ENCODE data around the gene PSORS1C2. TPM values are rescaled to one million over a fixed set of nuclear protein-coding genes. Genes with fewer than 3 reads are reported as not detected.
"Not testable (repeated sequence)": the region's sequence is repeated elsewhere in the genome, so short reads cannot be mapped to it uniquely, and the experiment has no call there.

Gene PSORS1C2
- polyA plus RNA-seq (ENCODE audit: insufficient read length in 3 of 3) = under 1 TPM in 1 of 3 donors, not detected in 2; 0.10 TPM
- long read RNA-seq, donor 1 = 0 reads
- long read RNA-seq, donor 2 = 0 reads
- long read RNA-seq, donor 3 = 0 reads
- long read RNA-seq, donor 4 = 0 reads
- long read RNA-seq, donor 5 = 0 reads
- long read RNA-seq, donor 6 = 0 reads
- long read RNA-seq, donor 7 = 0 reads
- long read RNA-seq, donor 8 = 0 reads
- long read RNA-seq, donor 9 = 0 reads
- long read RNA-seq, donor 10 = 0 reads
- long read RNA-seq, donor 11 = 0 reads
- long read RNA-seq, donor 12 = 0 reads
- long read RNA-seq, donor 13 = 0 reads
- long read RNA-seq, donor 14 = 0 reads
- long read RNA-seq, donor 15 = 0 reads
- long read RNA-seq, donor 16 = 0 reads

DNA sequence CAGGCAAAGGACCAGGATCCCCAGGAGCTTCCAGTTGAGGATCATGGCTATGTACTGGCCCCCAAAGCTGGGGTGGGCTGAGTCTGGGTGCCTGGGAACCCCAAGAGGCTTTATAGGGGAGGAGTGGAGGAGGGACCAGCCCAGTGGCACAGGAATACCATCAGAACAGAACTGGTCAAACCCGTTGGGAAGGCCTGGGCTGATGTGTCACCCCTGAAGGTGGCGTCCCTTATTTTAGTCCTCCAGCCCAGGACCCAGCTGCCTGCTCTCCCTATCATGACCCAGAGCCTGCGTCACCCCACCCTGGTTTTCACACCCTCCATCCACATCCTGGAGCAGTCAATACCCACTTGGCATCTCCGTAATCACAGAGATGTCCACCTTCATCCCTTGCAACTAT lies at the start of gene PSORS1C2:
Gene PSORS1C2 (minus strand): TSS at position 85 of the 400 bp plus-strand sequence. CDS start 40 bp downstream, at position 45.
- DNase-seq = no peak

DNA sequence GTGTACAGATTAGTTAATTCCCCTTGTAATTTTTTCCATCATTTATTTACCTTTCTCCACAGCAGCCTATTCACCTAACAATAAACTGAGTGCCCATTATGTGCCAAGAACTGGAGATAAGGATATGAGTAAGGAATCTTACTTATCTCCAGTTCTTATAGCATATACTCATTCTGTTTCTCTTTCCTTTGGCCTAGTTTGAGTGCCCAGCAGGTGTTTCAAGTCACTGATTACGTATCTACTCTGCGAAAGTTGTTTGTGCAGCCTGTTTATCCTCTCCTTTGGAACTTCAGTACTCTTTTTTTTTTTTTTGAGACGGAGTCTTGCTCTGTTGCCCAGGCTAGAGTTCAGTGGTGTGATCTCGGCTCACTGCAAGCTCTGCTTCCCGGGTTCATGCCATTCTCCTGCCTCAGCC lies 48.9 kb upstream of the PSORS1C2 start:
- no peak for DNase-seq

DNA sequence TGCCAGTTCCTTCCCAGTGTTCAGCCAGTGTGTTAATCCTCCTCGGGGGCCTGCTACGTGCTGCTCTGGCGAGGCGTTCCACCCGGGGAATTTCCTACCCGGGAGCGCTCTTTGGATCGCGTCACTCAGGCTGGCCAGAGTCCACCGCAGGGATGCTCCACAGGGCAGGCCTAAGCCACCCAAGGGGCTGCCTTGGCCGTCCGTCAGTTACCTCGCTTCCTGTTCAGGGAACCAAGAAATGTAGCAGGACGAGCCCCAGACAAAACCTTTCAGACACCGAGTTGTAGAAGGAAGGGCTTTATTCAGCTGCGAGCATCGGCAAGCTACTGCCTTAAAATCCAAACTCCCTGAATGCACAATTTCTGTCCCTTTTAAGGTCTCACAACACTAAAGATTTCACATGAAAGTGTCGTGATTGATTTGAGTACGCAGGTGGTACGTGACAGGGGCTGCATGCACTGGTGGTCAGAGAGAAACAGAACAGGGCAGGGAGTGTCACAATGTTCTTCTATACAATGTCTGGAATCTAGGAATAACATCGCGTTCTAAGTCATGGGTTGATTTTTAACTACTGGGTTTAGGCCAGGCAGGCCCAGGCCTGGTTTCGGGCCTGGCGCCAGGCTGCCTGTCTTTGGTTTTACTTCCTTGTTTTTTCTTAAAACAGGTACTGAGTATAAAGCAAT lies 47.3 kb upstream of the PSORS1C2 start:
- DNase-seq = no peak

DNA sequence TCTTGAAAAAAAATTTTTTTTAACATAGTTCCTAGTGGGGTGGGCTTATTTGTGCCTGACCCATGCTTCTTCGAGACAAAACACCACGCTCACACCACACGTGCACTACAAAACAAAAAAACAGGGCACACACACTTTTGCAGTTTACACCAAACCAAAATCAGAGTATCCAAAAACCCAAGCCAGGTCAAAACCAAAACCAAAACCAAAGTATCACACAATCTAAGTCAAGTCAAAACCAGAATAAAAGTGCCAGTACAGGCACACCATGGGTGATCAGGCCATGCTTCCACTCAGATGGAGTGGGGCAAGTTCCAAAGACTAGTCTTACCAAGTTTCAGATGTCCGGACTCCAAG lies 46.8 kb upstream of the PSORS1C2 start:
- DNase-seq = not testable (repeated sequence)

DNA sequence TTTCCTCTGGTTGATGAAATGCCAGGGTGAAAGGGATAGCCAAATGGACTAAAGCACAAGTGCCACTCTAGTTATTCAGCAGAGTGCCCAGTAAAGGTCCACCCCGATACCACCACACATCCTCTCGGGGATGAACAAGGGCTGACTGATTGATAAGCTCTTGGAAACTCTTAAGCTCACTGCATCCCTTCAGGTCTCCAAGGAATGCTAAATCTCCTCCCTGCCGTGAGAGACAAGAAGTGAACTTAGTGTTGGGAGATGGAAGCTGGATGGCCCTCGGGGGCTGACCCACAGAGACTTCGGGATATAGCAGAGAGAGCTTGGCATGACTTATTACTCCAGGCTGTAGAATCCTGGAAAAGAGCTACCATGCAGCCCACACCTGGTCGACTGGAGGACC lies 45.0 kb upstream of the PSORS1C2 start:
- not testable (repeated sequence) for DNase-seq

DNA sequence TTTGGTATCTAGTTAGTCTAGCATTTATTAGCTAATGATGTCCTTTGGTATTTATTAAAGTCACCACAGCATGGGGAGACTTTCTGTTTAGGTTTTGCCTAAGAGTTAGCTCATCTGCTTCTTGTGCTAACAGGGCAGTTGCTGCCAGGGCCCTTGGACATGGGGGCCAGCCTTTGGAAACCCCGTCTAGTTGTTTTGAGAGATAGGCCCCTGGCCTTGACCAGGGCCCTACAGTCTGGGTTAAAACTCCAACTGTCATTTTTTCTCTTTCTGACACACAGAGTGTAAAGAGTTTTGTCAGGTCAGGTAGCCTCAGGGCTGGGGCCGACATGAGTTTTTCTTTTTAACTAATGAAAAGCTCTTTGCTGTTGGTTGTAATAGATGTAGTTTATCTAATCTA lies 44.4 kb upstream of the PSORS1C2 start:
- not testable (repeated sequence) for DNase-seq

DNA sequence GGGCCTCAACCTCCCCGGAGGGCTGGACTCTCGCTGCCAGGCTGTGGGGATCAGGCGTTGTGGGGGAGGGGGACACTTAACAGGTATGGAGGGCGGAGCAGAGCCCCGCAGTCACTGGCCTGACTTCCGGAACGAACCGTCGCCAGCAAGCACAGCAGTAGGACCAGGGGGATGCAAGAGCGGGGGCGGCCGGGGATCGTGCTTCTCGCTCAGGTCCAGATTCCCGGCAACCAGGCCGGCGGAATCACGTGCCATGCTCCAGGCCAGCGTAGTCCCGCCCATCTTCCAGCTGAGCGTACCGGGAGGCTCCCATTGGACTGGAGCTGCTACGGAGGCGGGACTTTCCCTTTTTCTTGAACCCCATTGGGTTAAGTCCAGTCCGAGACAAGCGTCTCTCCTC lies 41.6 kb upstream of the PSORS1C2 start:
- no peak for DNase-seq

DNA sequence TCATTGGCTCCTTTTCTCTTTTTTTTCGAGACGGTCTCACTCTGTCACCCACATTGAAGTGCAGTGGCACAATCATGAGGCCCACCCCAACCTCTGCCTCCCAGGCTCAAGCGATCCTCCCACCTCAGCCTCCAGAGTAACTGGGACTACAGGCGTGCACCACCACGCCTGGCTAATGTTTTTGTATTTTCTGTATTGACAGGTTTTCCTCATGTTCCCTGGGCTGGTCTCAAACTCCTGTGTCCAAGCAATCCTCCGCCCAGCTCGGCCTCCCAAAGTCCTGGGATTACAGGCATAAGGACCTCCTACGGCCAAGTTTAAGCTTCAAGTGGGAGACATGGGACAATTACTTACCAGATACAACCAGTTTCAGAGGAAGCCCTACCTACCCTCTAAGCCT lies 41.0 kb upstream of the PSORS1C2 start:
- DNase-seq = no peak

DNA sequence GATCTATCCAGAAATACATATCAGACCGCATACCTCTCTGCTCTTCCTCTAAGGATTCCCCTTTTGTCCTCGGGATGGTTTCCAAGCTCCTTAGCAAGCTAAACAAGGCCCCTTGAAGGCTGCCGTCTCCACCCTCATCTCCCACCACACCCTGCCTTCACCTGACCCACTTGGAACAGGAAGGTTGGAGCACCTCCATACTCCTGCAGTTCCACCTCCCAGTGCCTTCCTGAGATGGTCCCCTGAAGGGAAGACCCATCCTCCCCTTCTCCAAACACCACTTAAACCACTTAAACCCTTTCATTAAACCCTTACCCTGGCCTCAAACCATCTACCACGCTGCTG lies 40.1 kb upstream of the PSORS1C2 start:
- DNase-seq = no peak

DNA sequence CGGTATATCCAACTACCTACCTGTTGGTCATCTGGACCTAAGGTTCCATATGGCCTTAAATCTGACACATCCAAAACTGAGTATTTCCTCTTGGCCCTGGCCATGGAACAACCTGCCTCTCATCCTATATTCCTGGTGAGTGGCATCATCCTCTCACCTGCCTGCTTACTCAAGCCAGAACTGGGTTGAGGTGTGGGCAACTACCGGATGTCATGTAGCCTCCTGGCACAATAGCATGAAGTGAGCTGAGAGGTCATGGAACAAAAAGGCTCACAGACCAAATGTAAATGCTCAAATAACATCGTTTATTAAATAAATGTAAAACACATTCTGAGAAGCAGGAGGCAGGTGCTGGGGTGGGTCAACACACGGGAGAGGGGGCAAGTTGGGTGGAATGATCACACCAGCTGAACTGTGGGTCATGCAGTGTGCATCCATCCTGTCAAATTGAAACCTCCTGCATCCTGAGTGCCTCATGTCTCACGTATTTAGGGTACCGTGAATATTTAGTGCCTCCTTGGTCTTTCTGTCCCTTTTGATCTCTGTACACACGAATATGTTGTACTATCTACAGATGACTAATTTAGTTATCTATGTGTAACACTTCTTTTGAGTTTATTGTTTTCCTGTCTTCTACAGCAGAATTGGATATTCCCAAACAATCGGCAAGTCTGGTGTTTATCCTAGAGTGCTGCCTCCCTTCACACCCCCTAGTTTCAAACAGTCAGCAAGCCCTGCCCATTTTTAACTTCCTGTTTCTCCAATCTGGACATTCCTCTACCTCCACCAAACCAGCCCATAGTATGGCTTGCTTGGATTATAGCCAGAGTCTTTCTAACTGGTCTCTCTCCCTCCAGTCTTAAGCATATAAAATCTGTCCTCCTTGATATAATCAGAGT lies 39.5 kb upstream of the PSORS1C2 start:
- no peak for DNase-seq

DNA sequence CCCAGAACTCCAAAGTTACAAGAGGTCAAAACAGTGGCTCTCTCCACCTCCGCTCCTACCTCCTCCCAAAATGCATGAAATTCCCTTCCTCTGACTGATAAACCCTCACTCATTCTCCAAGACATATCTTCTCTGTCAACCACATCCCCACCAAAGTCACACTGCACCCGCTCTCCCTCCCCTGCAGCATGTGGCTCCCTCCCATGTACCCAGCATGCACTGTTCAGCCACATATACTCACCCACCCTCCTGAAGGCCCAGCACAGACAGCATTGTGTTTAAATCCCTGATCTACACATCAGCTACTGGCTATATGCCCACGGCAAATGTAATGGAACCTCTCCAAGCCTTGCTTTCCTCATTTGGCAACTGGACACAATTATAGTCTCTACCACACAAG lies 37.1 kb upstream of the PSORS1C2 start:
- DNase-seq = no peak

DNA sequence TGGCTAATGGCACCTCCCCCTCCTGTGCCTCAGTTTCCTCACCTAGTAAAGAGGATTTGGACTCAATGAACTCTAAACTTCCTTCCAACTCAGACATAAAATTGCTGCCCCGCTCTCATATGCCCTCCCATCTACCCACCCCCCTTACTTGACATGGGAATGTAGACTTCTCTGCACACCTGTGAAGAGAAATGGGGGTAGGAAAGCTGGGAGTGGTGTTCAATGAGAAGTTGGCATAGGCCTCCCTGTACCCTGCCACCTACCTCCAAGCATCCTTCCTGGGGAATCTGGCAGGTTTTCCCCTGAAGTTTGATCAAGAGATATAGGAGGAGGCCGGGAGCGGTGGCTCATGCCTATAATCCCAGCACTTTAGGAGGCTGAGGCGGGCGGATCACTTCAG lies 35.5 kb upstream of the PSORS1C2 start:
- DNase-seq = no peak

DNA sequence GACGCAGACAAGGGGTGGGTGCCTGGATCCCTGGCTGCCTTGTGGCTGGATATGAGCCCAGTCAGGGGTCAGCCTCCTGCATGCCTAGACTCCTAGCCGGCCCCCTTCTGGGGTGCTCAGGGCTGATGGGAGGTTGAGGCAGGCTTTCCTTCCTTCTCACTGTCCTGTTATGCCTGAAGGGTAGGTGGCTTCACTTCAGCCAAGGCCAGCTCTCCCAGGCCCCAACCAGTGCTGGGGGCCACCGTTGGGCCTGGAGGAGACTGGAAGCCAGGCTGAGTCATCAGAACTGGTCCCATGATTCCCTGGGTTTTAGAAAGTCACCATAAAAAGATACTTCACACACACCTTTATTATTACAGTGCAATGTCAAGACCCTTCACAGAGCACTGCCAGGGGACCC lies 34.5 kb upstream of the PSORS1C2 start:
- DNase-seq = no peak

DNA sequence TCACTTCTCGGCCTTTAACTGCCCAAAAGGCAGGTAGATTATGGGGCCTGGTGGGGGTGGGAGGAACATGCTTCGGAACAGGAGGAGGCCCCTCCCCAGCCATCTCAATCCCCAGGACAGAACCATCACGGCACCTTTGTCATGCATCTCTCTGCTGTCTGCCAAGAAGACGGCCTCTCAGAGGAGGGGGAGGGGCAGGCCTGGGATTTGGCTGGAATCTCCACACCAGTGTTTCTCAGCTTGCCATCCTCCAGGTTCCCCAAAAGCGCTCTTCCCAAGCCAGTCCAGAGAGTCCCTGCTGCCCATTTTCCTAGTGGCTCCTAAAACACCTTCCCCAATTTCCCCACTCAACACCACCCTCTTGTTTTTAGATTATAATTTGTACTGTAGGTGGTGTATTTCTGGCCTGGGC lies 34.1 kb upstream of the PSORS1C2 start:
- no peak for DNase-seq

DNA sequence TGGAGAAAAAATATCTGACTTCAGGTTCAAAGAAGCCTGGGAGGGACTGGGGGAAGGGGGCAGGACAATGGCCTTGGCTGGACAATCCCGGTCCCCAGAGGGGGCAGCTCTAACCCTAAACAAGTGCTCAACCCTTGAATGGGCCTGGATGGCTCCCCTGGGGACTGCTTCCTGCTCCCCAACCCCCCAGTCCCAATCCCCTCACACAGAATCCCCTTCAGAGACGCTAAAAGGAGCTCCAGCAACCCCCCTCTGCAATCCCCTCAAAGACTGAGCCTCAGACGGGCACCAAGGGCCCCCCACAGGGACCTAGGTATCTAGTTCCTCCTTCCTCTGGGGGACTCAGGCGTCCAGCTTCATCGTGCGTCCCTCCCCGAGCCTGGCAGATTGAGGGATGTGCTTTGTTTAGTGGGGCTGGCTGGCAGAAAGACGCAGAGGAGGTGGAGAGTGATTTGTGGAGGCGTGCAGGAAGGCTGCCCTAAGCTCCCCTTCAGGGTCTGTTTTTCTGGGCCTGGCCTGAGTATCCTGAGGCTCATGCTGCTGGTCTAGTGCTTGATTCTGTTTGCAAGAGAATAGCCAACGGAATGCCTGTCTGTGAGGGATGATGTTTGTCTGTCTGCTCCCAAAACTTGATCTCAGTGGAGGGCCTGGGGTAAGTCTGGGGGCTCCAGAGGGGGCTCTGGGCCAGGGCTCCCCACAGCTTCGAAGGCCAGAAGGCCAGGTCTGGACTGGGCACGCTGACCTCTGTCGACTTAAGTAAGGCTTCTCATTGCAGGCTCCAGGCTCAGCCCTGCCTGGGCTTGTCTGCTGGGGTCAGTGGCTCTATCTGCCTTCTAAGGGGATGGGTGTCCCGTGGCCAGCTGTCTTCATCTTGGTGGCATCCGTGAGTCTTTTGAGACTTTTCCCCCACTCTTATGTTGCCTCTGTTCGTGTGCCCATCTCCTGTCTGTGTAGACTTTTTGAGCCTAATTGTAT lies 33.4 kb upstream of the PSORS1C2 start:
- DNase-seq = no peak

DNA sequence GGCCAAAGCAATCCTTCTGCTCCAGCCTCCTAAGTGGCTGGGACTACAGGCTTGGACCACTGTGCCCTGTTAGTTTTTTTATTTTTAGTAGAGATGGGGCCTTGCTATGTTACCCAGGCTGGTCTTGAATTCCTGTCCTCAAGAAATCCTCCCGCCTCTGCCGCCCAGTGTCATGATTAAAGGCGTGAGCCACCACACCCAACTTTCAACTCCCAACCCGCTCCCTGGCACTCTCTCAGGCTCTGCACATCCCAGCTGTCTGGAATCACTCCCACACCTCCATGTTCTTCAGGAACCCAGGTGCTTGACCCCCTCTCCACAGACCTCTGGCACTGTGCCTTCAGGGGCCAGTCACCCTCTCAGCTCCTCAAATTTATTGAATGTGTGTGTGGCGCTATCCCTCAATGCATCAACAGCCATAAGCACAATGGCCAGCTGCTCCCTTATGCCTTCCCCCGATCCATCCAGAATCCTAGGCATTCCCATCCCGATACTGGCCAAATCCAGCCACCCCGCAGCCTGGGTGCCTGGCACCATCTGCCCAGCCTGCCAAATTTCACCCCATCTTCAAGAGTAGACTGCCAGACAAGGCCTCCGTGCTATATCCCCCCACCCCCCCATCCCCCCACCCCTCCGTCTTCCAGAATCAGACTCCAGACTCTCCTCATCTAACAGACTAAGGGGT lies 32.3 kb upstream of the PSORS1C2 start:
- no peak for DNase-seq

DNA sequence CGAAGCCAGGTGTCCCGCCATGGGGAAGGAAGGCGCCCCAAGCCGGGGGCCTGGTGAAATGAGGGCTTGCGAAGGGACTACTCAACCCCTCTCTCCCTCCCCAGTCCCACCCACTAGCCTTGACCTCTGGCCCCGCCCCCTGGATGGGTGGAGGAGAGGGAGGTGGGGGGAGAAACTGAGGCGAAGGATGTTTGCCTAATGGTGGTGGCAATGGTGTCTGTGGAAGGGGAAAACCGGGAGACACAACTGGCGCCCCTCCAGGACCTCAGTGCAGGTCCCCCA lies 31.7 kb upstream of the PSORS1C2 start, which contains the start of gene POU5F1:
Gene POU5F1 (minus strand): TSS at position 83 of the 282 bp plus-strand sequence. CDS start 62 bp downstream, at position 21.
- no peak for DNase-seq

DNA sequence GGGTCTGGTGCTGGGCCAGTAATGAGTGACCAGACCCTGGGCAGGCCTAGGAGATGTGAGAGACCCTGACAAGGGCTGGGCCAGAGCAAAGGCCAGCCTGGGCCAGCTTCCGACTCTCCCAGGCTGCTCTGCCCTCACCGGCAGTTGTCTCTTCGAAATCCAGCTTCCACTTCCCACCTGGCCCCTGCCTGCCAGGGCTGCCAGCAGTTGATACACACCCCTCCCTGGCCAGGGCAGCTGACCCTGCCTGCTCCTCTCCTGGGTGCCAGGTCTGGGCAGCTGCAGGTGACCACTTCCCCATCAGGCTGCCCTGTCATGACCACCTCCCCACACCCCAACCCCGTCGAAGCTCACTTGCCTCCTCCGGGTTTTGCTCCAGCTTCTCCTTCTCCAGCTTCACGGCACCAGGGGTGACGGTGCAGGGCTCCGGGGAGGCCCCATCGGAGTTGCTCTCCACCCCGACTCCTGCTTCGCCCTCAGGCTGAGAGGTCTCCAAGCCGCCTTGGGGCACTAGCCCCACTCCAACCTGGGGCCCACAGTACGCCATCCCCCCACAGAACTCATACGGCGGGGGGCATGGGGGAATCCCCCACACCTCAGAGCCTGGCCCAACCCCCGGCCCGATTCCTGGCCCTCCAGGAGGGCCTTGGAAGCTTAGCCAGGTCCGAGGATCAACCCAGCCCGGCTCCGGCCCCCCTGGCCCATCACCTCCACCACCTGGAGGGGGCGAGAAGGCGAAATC lies 31.2 kb upstream of the PSORS1C2 start:
- DNase-seq = not testable (repeated sequence)

DNA sequence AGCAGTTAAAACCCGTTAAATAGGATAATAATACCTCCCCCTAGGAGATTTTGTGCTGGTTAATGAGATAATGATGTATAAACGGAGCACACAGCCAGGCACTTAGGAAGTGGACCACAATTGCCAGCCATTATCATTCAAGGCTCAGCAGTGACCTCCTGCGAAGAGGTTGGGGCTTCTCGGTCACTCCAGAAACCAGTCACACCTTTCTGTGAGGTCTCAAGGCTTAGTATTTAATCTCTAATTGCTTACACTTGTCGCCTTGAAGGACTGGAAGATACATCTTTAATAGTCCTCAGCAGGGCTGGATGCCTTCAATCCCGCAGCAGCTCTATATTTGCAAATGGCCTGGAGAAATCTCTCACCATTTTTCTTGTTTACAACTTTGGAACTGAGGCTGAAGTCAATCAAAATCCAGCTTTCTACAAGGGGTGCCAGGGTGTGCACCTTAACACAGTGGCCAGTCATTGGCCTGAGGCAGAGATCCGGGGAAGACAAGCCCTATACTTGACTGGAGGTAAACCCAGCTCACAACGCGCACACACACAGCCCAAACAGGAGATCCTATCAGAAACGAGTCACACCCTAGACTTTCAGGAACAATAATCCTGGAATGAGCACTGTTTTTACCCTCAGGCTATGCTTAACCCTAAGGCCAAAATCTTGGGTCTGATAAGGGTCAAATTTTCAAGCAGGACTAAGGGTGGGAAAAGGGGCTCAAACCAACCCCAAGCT lies 30.4 kb upstream of the PSORS1C2 start:
- no peak for DNase-seq
